ENCODE measurements around the gene NFE2L3. TPM values are rescaled to one million over a fixed set of nuclear protein-coding genes. Genes with fewer than 3 reads are reported as not detected.

Gene NFE2L3
- total and polyA plus RNA-seq, 9 of the 15 experiments (the other 6 are each of a cell fraction or from before 2014, with no cell fraction given) = 2.9 to 16.9 (median 12.4) TPM

- peak overlapping the region; percentile 31; the same call in 1 of the 3 replicates for H3K27ac ChIP-seq (ENCODE audit: extremely low read depth, low read depth, low read length)
- no peak overlapping the region for H3K4me2 ChIP-seq (ENCODE audit: insufficient read depth, low read length)
- in situ Hi-C loops (cut with MboI) = loop anchor here (5.0 kb wide), 1 partner anchor 91 kb away; no protein-coding TSS in a partner anchor
- peaks cover 12 to 52% of the 10 kb centered on the region in 2 experiments for H3K4me1 ChIP-seq (replicated peaks in 1 of 2; ENCODE audit: control insufficient read depth in 2 of 2, insufficient read depth in 2 of 2, low read length in 2 of 2)
- peaks cover 6% of the 10 kb centered on the region; the same call in 1 of the 2 replicates for H4K20me1 ChIP-seq (replicated peaks; ENCODE audit: control insufficient read depth, insufficient read depth, low read length)
- H2AFZ ChIP-seq (ENCODE audit: low read depth, low read length) = no peak overlapping the region
- H3K9ac ChIP-seq (ENCODE audit: insufficient read depth in 1 of 2, low read depth in 2 of 2, low read length in 2 of 2) = no peak overlapping the region
- H3K36me3 ChIP-seq (ENCODE audit: control insufficient read depth, insufficient read depth, low read length) = peaks cover 17% of the 10 kb centered on the region; the same call in 2 of the 3 replicates
- no TSS peak for BruUV-seq (replicated peaks)
- ChIA-PET CTCF (ENCODE audit: low intra/inter-chr PET ratio) (no interaction called here), POLR2A (interaction anchor here (0.8 to 5.3 kb wide), 4 partner anchors 14 to 52 kb away, joined by 3 to 23 read pairs (median 4); no protein-coding TSS in a partner anchor)
- no peak overlapping the region for H3K4me3 ChIP-seq
- no peaks in the 10 kb centered on the region for H3K9me1 ChIP-seq (ENCODE audit: control insufficient read depth, insufficient read depth, low read length)
- DNase-seq (ENCODE audit: extremely low read depth in 1 of 4, low spot score in 3 of 4) = no peak
- no peaks in the 10 kb centered on the region for H3K9me3 ChIP-seq (replicated peaks; ENCODE audit: control insufficient read depth, insufficient read depth, low read depth, low read length)
- no peak for FAIRE-seq
- H3K27me3 ChIP-seq (ENCODE audit: control insufficient read depth in 2 of 2, insufficient read depth in 2 of 2, low read length in 2 of 2) = no peaks in the 10 kb centered on the region
- WGBS (ENCODE audit: insufficient coverage, low coverage, missing lambda C conversion rate) = 26% methylated on average over 4 of the region's 4 CpGs
- H3K79me2 ChIP-seq (ENCODE audit: control insufficient read depth, insufficient read depth, low read length) = no peaks in the 10 kb centered on the region
- no peak for ATAC-seq
- intact Hi-C loops (cut with micrococcal nuclease) = no loop called here
- TF ChIP-seq CREBBP (IDR thresholded peaks at IDR 0.05; ENCODE audit: low read depth, low read length) (no peak), CREB3 (tag; conservative IDR thresholded peaks at IDR 0.05; ENCODE audit: low read depth) (no peak), MIER1 (IDR thresholded peaks at IDR 0.05; ENCODE audit: low read depth) (no peak), RBM14 (IDR thresholded peaks at IDR 0.05; ENCODE audit: borderline replicate concordance, insufficient read depth, low read depth, low read length) (no peak), ZNF589 (CRISPR knock-in tag; IDR thresholded peaks at IDR 0.05; ENCODE audit: low read depth) (no peak), PPARD (CRISPR knock-in tag; IDR thresholded peaks at IDR 0.05) (no peak), THRB (CRISPR knock-in tag; conservative IDR thresholded peaks at IDR 0.05) (no peak), DNMT1 (IDR thresholded peaks at IDR 0.05) (peak; percentile 12; the same call in 1 of the 2 replicates), ZKSCAN3 (CRISPR knock-in tag; IDR thresholded peaks at IDR 0.05) (no peak), EZH2 (IDR thresholded peaks at IDR 0.05; ENCODE audit: borderline replicate concordance, low read depth, low read length) (no peak), PHB (CRISPR knock-in tag; IDR thresholded peaks at IDR 0.05) (no peak), ZNF140 (CRISPR knock-in tag; IDR thresholded peaks at IDR 0.05) (no peak), EGR1 (conservative IDR thresholded peaks at IDR 0.05) (no peak), ADNP (tag; IDR thresholded peaks at IDR 0.05) (no peak), HNRNPUL1 (IDR thresholded peaks at IDR 0.05; ENCODE audit: low read length) (no peak), SMARCE1 (IDR thresholded peaks at IDR 0.05) (peak; percentile 20; the same call in 1 of the 2 replicates), NFE2 (IDR thresholded peaks at IDR 0.05; ENCODE audit: low read depth) (peak; percentile 90), CSDE1 (IDR thresholded peaks at IDR 0.05) (no peak), ARID2 (IDR thresholded peaks at IDR 0.05) (no peak), USF1 (CRISPR knock-in tag; IDR thresholded peaks at IDR 0.05) (no peak), BRD9 (IDR thresholded peaks at IDR 0.05; ENCODE audit: low read depth, partially characterized antibody) (no peak)
Observed at GRCh38 chr7:26183545-26184280, 31.7 kb downstream of the NFE2L3 start.
